GM18520 (cell line): Measurements from ENCODE around the gene PANK4.

Experiments used
- ATAC-seq: cut with Tn5 transposase; IDR thresholded peaks from one replicate; pipeline ENCODE4 v1.9.1; 2021; ENCODE audit not compliant: unreplicated experiment

Gene PANK4

GRCh38 chr1:2514863-2515762 is 11.3 kb downstream of the PANK4 start:
- no peak for ATAC-seq

- ATAC-seq, result no peak
Measured at GRCh38 chr1:2513939-2514652, 12.3 kb downstream of the PANK4 start.

GRCh38 chr1:2512862-2513421 is 13.5 kb downstream of the PANK4 start:
- ATAC-seq, result no peak

GRCh38 chr1:2510366-2511155 is 15.8 kb downstream of the PANK4 start:
- ATAC-seq, result no peak

- no peak for ATAC-seq
Measured at GRCh38 chr1:2509589-2509988, 16.8 kb downstream of the PANK4 start.

GRCh38 chr1:2508751-2509150 is 17.6 kb downstream of the PANK4 start:
- no peak for ATAC-seq

- no peak for ATAC-seq
Measured at GRCh38 chr1:2508180-2508579, 18.2 kb downstream of the PANK4 start.

- ATAC-seq, result no peak
Measured at GRCh38 chr1:2507744-2508155, 18.6 kb downstream of the PANK4 start.

- ATAC-seq, result no peak
Measured at GRCh38 chr1:2506901-2507565, 19.4 kb downstream of the PANK4 start.

GRCh38 chr1:2506007-2506860 is 20.2 kb downstream of the PANK4 start:
- ATAC-seq, result no peak

GRCh38 chr1:2505461-2505994 is 20.9 kb downstream of the PANK4 start:
- ATAC-seq, result no peak

- no peak for ATAC-seq
Measured at GRCh38 chr1:2504949-2505272, 21.5 kb downstream of the PANK4 start.

- no peak for ATAC-seq
Measured at GRCh38 chr1:2504225-2504948, 22.0 kb downstream of the PANK4 start.

GRCh38 chr1:2503554-2504224 is 22.7 kb downstream of the PANK4 start:
- no peak for ATAC-seq

- no peak for ATAC-seq
Measured at GRCh38 chr1:2502661-2503553, 23.5 kb downstream of the PANK4 start.

GRCh38 chr1:2502210-2502609 is 24.2 kb downstream of the PANK4 start:
- ATAC-seq, result no peak

GRCh38 chr1:2501820-2502119 is 24.6 kb downstream of the PANK4 start:
- ATAC-seq, result no peak
